Keratinocyte (primary cell): ENCODE data around the gene DRGX. TPM values are rescaled to one million over a fixed set of nuclear protein-coding genes. Genes with fewer than 3 reads are reported as not detected.
A peak's percentile ranks its signal among the peaks of the same experiment; 100 is the strongest.

Experiments
- DNase-seq: peaks from one replicate; pipeline ENCODE4 v3.0.0-alpha.2; 2011; ENCODE audit warnings: low read depth, missing footprints, low spot score
- FAIRE-seq: peaks from 2 replicates; lab custom pipeline; 2011; peaks lifted over from hg19 to GRCh38; lab: Jason Lieb, UNC
- H2AFZ ChIP-seq: 2 replicates; pipeline ENCODE4 v1.6.0; 2012; ENCODE audit warnings: low read length, control low read depth, inconsistent platforms; ENCODE audit not compliant: control insufficient read depth
- H3K27ac ChIP-seq: 2 replicates; pipeline ENCODE4 v1.5.1; 2011; ENCODE audit warnings: low read length; ENCODE audit not compliant: control insufficient read depth, insufficient read depth
- H3K27me3 ChIP-seq: 3 replicates; pipeline ENCODE4 v1.6.0; 2011; ENCODE audit warnings: low read length; ENCODE audit not compliant: control insufficient read depth, insufficient read depth; ENCODE audit errors: extremely low read depth
- H3K36me3 ChIP-seq, 2 experiments: 2 replicates in 1 of 2; 3 replicates in 1 of 2; pipeline ENCODE4 v1.5.1; 2011; ENCODE audit warnings: low read length in 2 of 2, mild to moderate bottlenecking in 1 of 2; ENCODE audit not compliant: control insufficient read depth in 2 of 2, insufficient read depth in 2 of 2; ENCODE audit errors: extremely low read depth in 1 of 2
- H3K4me1 ChIP-seq: 3 replicates; pipeline ENCODE4 v1.5.1; 2011; ENCODE audit warnings: low read length; ENCODE audit not compliant: control insufficient read depth, insufficient read depth; ENCODE audit errors: extremely low read depth
- H3K4me2 ChIP-seq: 3 replicates; pipeline ENCODE4 v1.6.0; 2011; ENCODE audit warnings: low read depth, low read length; ENCODE audit not compliant: control insufficient read depth, insufficient read depth; ENCODE audit errors: extremely low read depth
- H3K4me3 ChIP-seq, 3 experiments: fragments of 200-600 bp in 1 of 3; sonication (generic) in 1 of 3; 2 replicates in 2 of 3; 3 replicates in 1 of 3; pipeline ENCODE4 v1.5.1; 2011 to 2016; ENCODE audit warnings: low read length in 3 of 3, mild to moderate bottlenecking in 3 of 3, control low read depth in 2 of 3, inconsistent platforms in 1 of 3, low read depth in 1 of 3, mixed read lengths in 1 of 3, mixed run types in 1 of 3, moderate library complexity in 1 of 3; ENCODE audit not compliant: control insufficient read depth in 2 of 3, insufficient read depth in 2 of 3; ENCODE audit errors: extremely low read depth in 1 of 3
- H3K79me2 ChIP-seq: 2 replicates; pipeline ENCODE4 v1.6.0; 2012; ENCODE audit warnings: low read length; ENCODE audit not compliant: control insufficient read depth, insufficient read depth
- H3K9ac ChIP-seq: 3 replicates; pipeline ENCODE4 v1.6.0; 2011; ENCODE audit warnings: low read length; ENCODE audit not compliant: control insufficient read depth, insufficient read depth; ENCODE audit errors: extremely low read depth
- H3K9me1 ChIP-seq: 3 replicates; pipeline ENCODE4 v1.6.0; 2011; ENCODE audit warnings: low read length; ENCODE audit not compliant: control insufficient read depth, insufficient read depth; ENCODE audit errors: extremely low read depth
- H3K9me3 ChIP-seq: 2 replicates; pipeline ENCODE4 v1.5.1; 2012; ENCODE audit warnings: low read depth, low read length; ENCODE audit not compliant: control insufficient read depth
- H4K20me1 ChIP-seq: 3 replicates; pipeline ENCODE4 v1.6.0; 2011; ENCODE audit warnings: low read length; ENCODE audit not compliant: control insufficient read depth, insufficient read depth; ENCODE audit errors: extremely low read depth
- EZH2 ChIP-seq: IDR thresholded peaks from one replicate; pipeline ENCODE4 v1.6.1; 2012; ENCODE audit warnings: inconsistent platforms, mild to moderate bottlenecking, low read length, moderate library complexity
- dilution Hi-C: fragments of 300-500 bp; cut with MboI; formaldehyde crosslinking; loops from one replicate; pipeline ENCODE4 v1.7.0; 2020; ENCODE audit warnings: low sequenced_read_pairs; ENCODE audit not compliant: extremely low pct_ligation_motif_present
- polyA plus RNA-seq, 5 experiments: library from polyadenylated mRNA; depleted of rRNA in 3 of 5; stranded (reverse) in 3 of 5; stranded (forward) in 1 of 5; unstranded in 1 of 5; fragments of >200 nt; gene quantifications; 1 replicate in 1 of 5; 2 replicates in 3 of 5; 3 replicates in 1 of 5; pipeline versions ENCODE4 v1.2.1 to v1.2.3, GENCODE V29; 2011 to 2012; ENCODE audit warnings: missing spikeins in 2 of 5, low read depth in 1 of 5, low replicate concordance in 1 of 5
- TF ChIP-seq, protein P1 (sequence below), 3 experiments: IDR thresholded peaks in 1 of 3; conservative IDR thresholded peaks in 1 of 3; optimal IDR thresholded peaks in 1 of 3; 2 replicates in 2 of 3; 3 replicates in 1 of 3; pipeline versions ENCODE3 to v1.5.1; 2011; ENCODE audit warnings: low read length in 3 of 3, mild to moderate bottlenecking in 3 of 3, moderate library complexity in 2 of 3, control low read depth in 1 of 3, inconsistent platforms in 1 of 3; ENCODE audit not compliant: insufficient read depth in 2 of 3; ENCODE audit errors: extremely low read depth in 1 of 3

DRGX gene
- polyA plus RNA-seq, 1 donor (not counting 4 experiments of a cell fraction or from before 2014, with no cell fraction given): not detected

DNA sequence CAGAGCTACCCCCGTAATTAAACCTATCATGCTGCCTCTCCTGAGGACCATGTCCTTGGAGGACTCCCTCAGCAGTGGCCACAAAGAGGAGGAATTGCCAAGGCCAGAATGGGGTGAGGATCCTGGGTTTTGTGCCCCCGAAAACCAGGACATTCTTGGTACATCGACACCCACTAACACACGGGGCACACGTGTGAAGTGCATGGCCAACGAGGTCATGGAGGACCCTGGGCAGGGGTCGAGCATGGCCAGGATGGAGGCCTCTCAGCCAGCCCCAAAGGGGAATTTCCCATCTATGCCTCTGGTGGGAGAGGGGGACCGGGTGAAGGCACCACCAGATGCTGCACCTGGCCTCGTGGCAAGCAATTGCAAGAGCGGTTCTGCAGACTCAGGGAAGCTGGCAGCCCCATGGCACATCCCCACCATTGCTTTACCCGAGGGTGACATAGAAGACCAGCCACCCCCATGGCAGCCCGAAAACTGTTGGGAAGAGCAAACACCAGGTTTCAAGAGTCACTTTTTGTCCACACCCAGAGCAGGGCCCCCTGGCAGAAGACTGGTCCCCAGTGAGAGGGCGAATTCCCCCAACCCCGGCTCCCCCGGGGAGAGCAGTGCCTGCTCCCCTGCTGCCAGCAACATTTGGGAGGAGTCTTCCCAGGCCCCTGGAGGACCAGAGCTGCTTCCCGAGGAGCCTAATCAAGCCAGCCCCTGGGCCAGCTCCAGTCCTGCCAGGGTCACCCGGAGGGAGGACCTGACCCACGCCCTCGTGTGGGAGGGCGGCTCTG, 70.6 kb downstream of the DRGX start:
- peaks cover 13% of the 10 kb centered on the region for H3K27me3 ChIP-seq
- H4K20me1 ChIP-seq: no peaks in the 10 kb centered on the region
- no peak overlapping the region for H3K4me3 ChIP-seq
- DNase-seq: no peak
- no peak overlapping the region for H3K4me2 ChIP-seq
- H3K9me1 ChIP-seq: no peaks in the 10 kb centered on the region
- H3K9ac ChIP-seq: no peak overlapping the region
- H2AFZ ChIP-seq: no peak overlapping the region
- FAIRE-seq: no peak
- H3K9me3 ChIP-seq: no peaks in the 10 kb centered on the region
- no peaks in the 10 kb centered on the region for H3K4me1 ChIP-seq
- H3K36me3 ChIP-seq: no peaks in the 10 kb centered on the region
- H3K27ac ChIP-seq: no peak overlapping the region
- H3K79me2 ChIP-seq: no peaks in the 10 kb centered on the region
- TF ChIP-seq, protein P1, sequence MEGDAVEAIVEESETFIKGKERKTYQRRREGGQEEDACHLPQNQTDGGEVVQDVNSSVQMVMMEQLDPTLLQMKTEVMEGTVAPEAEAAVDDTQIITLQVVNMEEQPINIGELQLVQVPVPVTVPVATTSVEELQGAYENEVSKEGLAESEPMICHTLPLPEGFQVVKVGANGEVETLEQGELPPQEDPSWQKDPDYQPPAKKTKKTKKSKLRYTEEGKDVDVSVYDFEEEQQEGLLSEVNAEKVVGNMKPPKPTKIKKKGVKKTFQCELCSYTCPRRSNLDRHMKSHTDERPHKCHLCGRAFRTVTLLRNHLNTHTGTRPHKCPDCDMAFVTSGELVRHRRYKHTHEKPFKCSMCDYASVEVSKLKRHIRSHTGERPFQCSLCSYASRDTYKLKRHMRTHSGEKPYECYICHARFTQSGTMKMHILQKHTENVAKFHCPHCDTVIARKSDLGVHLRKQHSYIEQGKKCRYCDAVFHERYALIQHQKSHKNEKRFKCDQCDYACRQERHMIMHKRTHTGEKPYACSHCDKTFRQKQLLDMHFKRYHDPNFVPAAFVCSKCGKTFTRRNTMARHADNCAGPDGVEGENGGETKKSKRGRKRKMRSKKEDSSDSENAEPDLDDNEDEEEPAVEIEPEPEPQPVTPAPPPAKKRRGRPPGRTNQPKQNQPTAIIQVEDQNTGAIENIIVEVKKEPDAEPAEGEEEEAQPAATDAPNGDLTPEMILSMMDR (optimal IDR thresholded peaks at IDR 0.05 in 1 of 3, IDR thresholded peaks at IDR 0.05 in 1 of 3, conservative IDR thresholded peaks at IDR 0.05 in 1 of 3; ENCODE audit: extremely low read depth in 1 of 3, insufficient read depth in 2 of 3, low read length in 3 of 3): no peak
- TF ChIP-seq EZH2: no peak
- dilution Hi-C loops: no loop called here

DNA sequence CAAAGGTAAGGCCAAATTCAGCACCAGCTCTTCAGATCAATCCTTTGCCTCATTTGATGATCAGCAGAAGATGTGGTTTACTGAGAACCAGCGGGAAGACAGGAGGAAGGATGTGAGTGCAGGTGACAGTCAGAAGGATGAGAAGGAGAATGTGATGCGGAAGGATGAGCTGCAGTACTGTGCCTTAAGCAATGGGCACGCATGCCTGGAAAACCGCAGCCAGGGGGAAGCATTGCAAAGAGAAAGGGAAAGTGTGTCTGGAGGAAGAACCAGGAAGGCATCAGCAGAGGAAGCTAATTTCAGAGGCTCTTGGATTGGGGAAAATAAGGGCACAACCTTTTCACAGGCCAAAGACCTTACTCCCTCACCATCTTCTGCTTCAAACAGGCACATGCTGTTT, 71.2 kb downstream of the DRGX start:
- TF ChIP-seq, protein P1 (optimal IDR thresholded peaks at IDR 0.05 in 1 of 3, IDR thresholded peaks at IDR 0.05 in 1 of 3, conservative IDR thresholded peaks at IDR 0.05 in 1 of 3; ENCODE audit: extremely low read depth in 1 of 3, insufficient read depth in 2 of 3, low read length in 3 of 3): peak in 2 of 3 experiments; percentile 8 to 29
- no peak for TF ChIP-seq EZH2
- no peak for FAIRE-seq
- H3K9ac ChIP-seq: no peak overlapping the region
- no peak overlapping the region for H3K27ac ChIP-seq
- H4K20me1 ChIP-seq: no peaks in the 10 kb centered on the region
- H3K9me1 ChIP-seq: no peaks in the 10 kb centered on the region
- peaks cover 13% of the 10 kb centered on the region for H3K27me3 ChIP-seq
- H3K4me3 ChIP-seq: no peak overlapping the region
- H3K4me2 ChIP-seq: no peak overlapping the region
- H3K4me1 ChIP-seq: no peaks in the 10 kb centered on the region
- dilution Hi-C loops: no loop called here
- no peaks in the 10 kb centered on the region for H3K79me2 ChIP-seq
- no peaks in the 10 kb centered on the region for H3K36me3 ChIP-seq
- DNase-seq: no peak
- H2AFZ ChIP-seq: no peak overlapping the region
- H3K9me3 ChIP-seq: no peaks in the 10 kb centered on the region
